Naive B cell (primary cell): ENCODE data around the gene CDC20. TPM values are rescaled to one million over a fixed set of nuclear protein-coding genes. Genes with fewer than 3 reads are reported as not detected.
"Not testable (repeated sequence)": the region's sequence is repeated elsewhere in the genome, so short reads cannot be mapped to it uniquely, and the experiment has no call there.

Experiments
- ATAC-seq, 2 donors: fragments of 150-1000 bp; cut with Tn5 transposase; 2 replicates each; pipeline ENCODE4 v1.10.0; 2021; ENCODE audit warnings: low read depth in 2 of 2, mild to moderate bottlenecking in 2 of 2, moderate library complexity in 2 of 2
- DNase-seq: peaks from one replicate; pipeline ENCODE4 v3.0.0; 2022
- H3K27ac Mint-ChIP-seq, 6 donors: one replicate each; pipeline ENCODE4 v1.8.0; 2020 to 2022; ENCODE audit warnings: mild to moderate bottlenecking in 6 of 6, mixed read lengths in 6 of 6, moderate library complexity in 5 of 6, inconsistent platforms in 2 of 6
- H3K27me3 Mint-ChIP-seq, 3 donors: one replicate each; pipeline ENCODE4 v1.8.0; 2021 to 2022; ENCODE audit warnings: mixed read lengths in 3 of 3, mild to moderate bottlenecking in 1 of 3
- H3K36me3 Mint-ChIP-seq, 2 donors: one replicate each; pipeline ENCODE4 v1.8.0; 2020 to 2022; ENCODE audit warnings: mixed read lengths in 2 of 2, inconsistent platforms in 1 of 2, mild to moderate bottlenecking in 1 of 2
- H3K4me1 Mint-ChIP-seq, 3 donors: one replicate each; pipeline ENCODE4 v1.8.0; 2020 to 2022; ENCODE audit warnings: mixed read lengths in 3 of 3, inconsistent platforms in 1 of 3, mild to moderate bottlenecking in 1 of 3, moderate library complexity in 1 of 3
- H3K4me3 Mint-ChIP-seq, 8 donors: one replicate each; pipeline ENCODE4 v1.8.0; 2020 to 2022; ENCODE audit warnings: mild to moderate bottlenecking in 8 of 8, mixed read lengths in 8 of 8, moderate library complexity in 8 of 8, inconsistent platforms in 2 of 8
- H3K9me3 Mint-ChIP-seq, 7 donors: one replicate each; pipeline ENCODE4 v1.8.0; 2020 to 2022; ENCODE audit warnings: mixed read lengths in 7 of 7, mild to moderate bottlenecking in 5 of 7, inconsistent platforms in 2 of 7, moderate library complexity in 1 of 7
- polyA plus RNA-seq, 6 donors: library from polyadenylated mRNA; unstranded; fragments of 300-500 nt; fragmentation: Illumina TruSeq; gene quantifications; one replicate each; pipeline ENCODE4 v1.2.3, GENCODE V29; 2021; ENCODE audit warnings: low read depth in 6 of 6

The CDC20 gene
- polyA plus RNA-seq, 6 donors from 2014 or later = 0.16 to 0.28 TPM; not detected in 4

- Mint-ChIP-seq H3K4me1 (peaks cover 27 to 36% (median 32%) of the 10 kb centered on the region in 3 donors), H3K27ac (peak overlapping the region in 1 of 6 donors; percentile 94), H3K36me3 (peaks cover 22 to 24% of the 10 kb centered on the region in 2 donors), H3K9me3 (no peaks in the 10 kb centered on the region), H3K4me3 (peak overlapping the region in 2 of 8 donors; percentile 25 to 99), H3K27me3 (no peaks in the 10 kb centered on the region)
- no peak for ATAC-seq
- DNase-seq = no peak
These were observed 27.9 kb downstream of the CDC20 start for GRCh38 chr1:43386676-43387075.

GRCh38 chr1:43387976-43388599 is 29.3 kb downstream of the CDC20 start:
- Mint-ChIP-seq H3K4me1 (peaks cover 32 to 41% (median 39%) of the 10 kb centered on the region in 3 donors), H3K36me3 (peaks cover 14 to 21% of the 10 kb centered on the region in 2 donors), H3K27me3 (no peaks in the 10 kb centered on the region), H3K27ac (peak overlapping the region in 3 of 6 donors; percentile 51 to 96 (median 89)), H3K4me3 (peak overlapping the region; percentile 98 to 100 (median 100)), H3K9me3 (no peaks in the 10 kb centered on the region)
- no peak for ATAC-seq
- DNase-seq = no peak

- no peak for ATAC-seq
- no peaks in the 10 kb centered on the region for H3K9me3 Mint-ChIP-seq
- DNase-seq = no peak
- peak overlapping the region in 3 of 6 donors; percentile 36 to 96 (median 89) for H3K27ac Mint-ChIP-seq
- peaks cover 32 to 46% (median 45%) of the 10 kb centered on the region in 3 donors for H3K4me1 Mint-ChIP-seq
- H3K4me3 Mint-ChIP-seq = peak overlapping the region; percentile 98 to 100 (median 100)
- no peaks in the 10 kb centered on the region for H3K27me3 Mint-ChIP-seq
- H3K36me3 Mint-ChIP-seq = peaks cover 11 to 16% of the 10 kb centered on the region in 2 donors
These were observed 29.8 kb downstream of the CDC20 start for GRCh38 chr1:43388613-43389012.

GRCh38 chr1:43389326-43390313 is 30.8 kb downstream of the CDC20 start, which contains the start of the genes MED8 and SZT2:
MED8 (minus strand) TSS chr1:43389800; CDS start chr1:43389764, 36 bp downstream.
SZT2 (plus strand) TSS chr1:43389899; CDS start chr1:43389969, 70 bp downstream.
- Mint-ChIP-seq H3K27ac (peak within 1 kb of the TSS; percentile 88 to 99 (median 98)), H3K36me3 (peaks cover 11 to 16% of the 10 kb centered on the region in 2 donors)

GRCh38 chr1:43392702-43393101 is 33.9 kb downstream of the CDC20 start:
- Mint-ChIP-seq H3K36me3 (no peaks in the 10 kb centered on the region), H3K4me3 (peak overlapping the region in 2 of 8 donors; percentile 4 to 62), H3K27me3 (no peaks in the 10 kb centered on the region), H3K9me3 (no peaks in the 10 kb centered on the region), H3K27ac (no peak overlapping the region), H3K4me1 (peaks cover 42 to 60% (median 49%) of the 10 kb centered on the region in 3 donors)
- ATAC-seq (no peak), DNase-seq (no peak)

More at GRCh38 chr1:43389326-43390313, 30.8 kb downstream of the CDC20 start, which contains the start of the genes MED8 and SZT2:
- Mint-ChIP-seq H3K4me3 (peak within 1 kb of the TSS; percentile 98 to 100 (median 100)), H3K9me3 (no peaks in the 10 kb centered on the region), H3K27me3 (no peaks in the 10 kb centered on the region), H3K4me1 (peaks cover 35 to 52% (median 49%) of the 10 kb centered on the region in 3 donors)
- DNase-seq = peak; percentile 88
- peak; percentile 89 for ATAC-seq

GRCh38 chr1:43395523-43395922 is 36.7 kb downstream of the CDC20 start:
- no peaks in the 10 kb centered on the region for H3K9me3 Mint-ChIP-seq
- H3K4me3 Mint-ChIP-seq = no peak overlapping the region
- no peaks in the 10 kb centered on the region for H3K36me3 Mint-ChIP-seq
- no peak overlapping the region for H3K27ac Mint-ChIP-seq
- DNase-seq (no peak), ATAC-seq (no peak)
- H3K4me1 Mint-ChIP-seq = peaks cover 24 to 37% (median 29%) of the 10 kb centered on the region in 3 donors
- no peaks in the 10 kb centered on the region for H3K27me3 Mint-ChIP-seq

GRCh38 chr1:43396059-43396458 is 37.3 kb downstream of the CDC20 start:
- Mint-ChIP-seq H3K36me3 (no peaks in the 10 kb centered on the region), H3K4me3 (no peak overlapping the region), H3K27ac (no peak overlapping the region), H3K27me3 (no peaks in the 10 kb centered on the region), H3K9me3 (no peaks in the 10 kb centered on the region), H3K4me1 (peaks cover 19 to 34% (median 26%) of the 10 kb centered on the region in 3 donors)
- ATAC-seq = no peak
- DNase-seq = no peak

GRCh38 chr1:43398227-43398626 is 39.4 kb downstream of the CDC20 start:
- DNase-seq (no peak), ATAC-seq (no peak)
- peaks cover 14 to 38% (median 32%) of the 10 kb centered on the region in 3 donors for H3K4me1 Mint-ChIP-seq
- no peaks in the 10 kb centered on the region for H3K27me3 Mint-ChIP-seq
- no peaks in the 10 kb centered on the region for H3K9me3 Mint-ChIP-seq
- H3K27ac Mint-ChIP-seq = peak overlapping the region in 1 of 6 donors; percentile 51
- H3K36me3 Mint-ChIP-seq = peaks cover under 1 to 3% of the 10 kb centered on the region in 2 donors
- no peak overlapping the region for H3K4me3 Mint-ChIP-seq

- ATAC-seq, H3K9me3 Mint-ChIP-seq, H3K4me3 Mint-ChIP-seq, H3K27me3 Mint-ChIP-seq, DNase-seq: not testable (repeated sequence)
- Mint-ChIP-seq H3K36me3 (peaks cover 13 to 16% of the 10 kb centered on the region in 2 donors), H3K4me1 (peaks cover 4 to 29% (median 29%) of the 10 kb centered on the region in 3 donors), H3K27ac (peak overlapping the region in 1 of 6 donors; percentile 76)
These were observed 41.7 kb downstream of the CDC20 start for GRCh38 chr1:43400441-43400840.

GRCh38 chr1:43402089-43402865 is 43.5 kb downstream of the CDC20 start:
- Mint-ChIP-seq H3K4me3 (no peak overlapping the region), H3K4me1 (peaks cover 4 to 22% (median 17%) of the 10 kb centered on the region in 3 donors), H3K36me3 (peaks cover 22 to 34% of the 10 kb centered on the region in 2 donors), H3K27ac (peak overlapping the region in 3 of 6 donors; percentile 10 to 85 (median 52)), H3K27me3 (no peaks in the 10 kb centered on the region), H3K9me3 (no peaks in the 10 kb centered on the region)
- ATAC-seq (no peak), DNase-seq (no peak)

- Mint-ChIP-seq H3K9me3 (no peaks in the 10 kb centered on the region), H3K4me3 (no peak overlapping the region), H3K36me3 (peaks cover 29 to 42% of the 10 kb centered on the region in 2 donors), H3K4me1 (peaks cover 4 to 20% (median 17%) of the 10 kb centered on the region in 3 donors), H3K27me3 (no peaks in the 10 kb centered on the region), H3K27ac (peak overlapping the region in 2 of 6 donors; percentile 36 to 58)
- ATAC-seq (no peak), DNase-seq (no peak)
These were observed 45.6 kb downstream of the CDC20 start for GRCh38 chr1:43404353-43404752.

GRCh38 chr1:43405219-43405875 is 46.6 kb downstream of the CDC20 start:
- DNase-seq = no peak
- Mint-ChIP-seq H3K4me3 (no peak overlapping the region), H3K27ac (peak overlapping the region in 1 of 6 donors; percentile 57), H3K27me3 (no peaks in the 10 kb centered on the region), H3K9me3 (no peaks in the 10 kb centered on the region), H3K36me3 (peaks cover 30 to 44% of the 10 kb centered on the region in 2 donors), H3K4me1 (peaks cover 4 to 20% (median 17%) of the 10 kb centered on the region in 3 donors)
- ATAC-seq = no peak
